Cardiac fibroblast (primary cell): ENCODE data around the gene CLIP4.

Experiments used
- DNase-seq, 2 donors: peaks; one replicate each; pipeline versions ENCODE4 v3.0.0 to v3.0.0-alpha.2; 2010; ENCODE audit warnings: low read depth in 2 of 2
- H3K4me3 ChIP-seq, 2 donors: replicated peaks in 1 of 2; 1 replicate in 1 of 2; 2 replicates in 1 of 2; pipeline ENCODE4 v1.5.1; 2011; ENCODE audit warnings: low read depth in 2 of 2, low read length in 2 of 2, mild to moderate bottlenecking in 2 of 2, moderate library complexity in 1 of 2
- TF ChIP-seq, protein P1 (sequence below): IDR thresholded peaks from one replicate; pipeline ENCODE4 v1.5.1; 2011; ENCODE audit warnings: low read depth, mild to moderate bottlenecking, low read length, inconsistent platforms

Gene CLIP4, protein sequence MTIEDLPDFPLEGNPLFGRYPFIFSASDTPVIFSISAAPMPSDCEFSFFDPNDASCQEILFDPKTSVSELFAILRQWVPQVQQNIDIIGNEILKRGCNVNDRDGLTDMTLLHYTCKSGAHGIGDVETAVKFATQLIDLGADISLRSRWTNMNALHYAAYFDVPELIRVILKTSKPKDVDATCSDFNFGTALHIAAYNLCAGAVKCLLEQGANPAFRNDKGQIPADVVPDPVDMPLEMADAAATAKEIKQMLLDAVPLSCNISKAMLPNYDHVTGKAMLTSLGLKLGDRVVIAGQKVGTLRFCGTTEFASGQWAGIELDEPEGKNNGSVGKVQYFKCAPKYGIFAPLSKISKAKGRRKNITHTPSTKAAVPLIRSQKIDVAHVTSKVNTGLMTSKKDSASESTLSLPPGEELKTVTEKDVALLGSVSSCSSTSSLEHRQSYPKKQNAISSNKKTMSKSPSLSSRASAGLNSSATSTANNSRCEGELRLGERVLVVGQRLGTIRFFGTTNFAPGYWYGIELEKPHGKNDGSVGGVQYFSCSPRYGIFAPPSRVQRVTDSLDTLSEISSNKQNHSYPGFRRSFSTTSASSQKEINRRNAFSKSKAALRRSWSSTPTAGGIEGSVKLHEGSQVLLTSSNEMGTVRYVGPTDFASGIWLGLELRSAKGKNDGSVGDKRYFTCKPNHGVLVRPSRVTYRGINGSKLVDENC

DNA sequence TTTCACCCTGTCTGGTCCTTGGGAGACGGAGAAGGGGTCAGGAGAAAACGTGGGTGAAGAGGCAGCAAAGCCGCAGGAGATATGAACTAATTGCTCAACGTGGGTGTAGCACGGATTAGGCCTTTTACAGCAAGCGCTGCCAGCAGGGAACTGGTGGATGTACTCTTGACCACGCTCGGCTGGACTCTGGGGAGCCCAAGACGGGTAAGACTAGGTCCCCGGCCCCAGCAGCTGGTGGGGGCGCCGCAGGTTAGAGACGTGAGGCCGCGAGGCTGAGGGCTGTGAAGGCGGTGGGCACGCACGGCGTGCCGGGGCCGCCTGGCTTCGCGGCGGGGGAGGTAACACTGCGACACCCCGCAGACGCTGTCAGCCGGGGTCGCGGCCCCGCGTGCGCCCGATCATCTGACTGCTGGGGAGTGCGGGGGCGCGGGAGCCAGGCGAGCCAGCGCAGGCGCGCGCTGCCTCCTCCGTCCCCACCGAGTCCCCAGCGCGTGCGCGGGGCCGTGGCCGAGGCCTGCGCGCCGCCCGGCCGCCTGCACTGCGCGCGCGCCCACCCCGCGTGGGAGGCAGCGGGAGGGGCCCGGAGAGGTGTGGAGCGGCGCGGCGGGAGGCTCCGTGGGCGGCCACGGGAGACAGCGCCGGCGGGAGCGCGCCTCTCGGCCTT, at the start of gene CLIP4:
Gene CLIP4, plus strand, starts transcription at position 470 of the 664 bp plus-strand sequence. CDS start 5,974 bp downstream, outside the sequence.
- TF ChIP-seq, protein P1, sequence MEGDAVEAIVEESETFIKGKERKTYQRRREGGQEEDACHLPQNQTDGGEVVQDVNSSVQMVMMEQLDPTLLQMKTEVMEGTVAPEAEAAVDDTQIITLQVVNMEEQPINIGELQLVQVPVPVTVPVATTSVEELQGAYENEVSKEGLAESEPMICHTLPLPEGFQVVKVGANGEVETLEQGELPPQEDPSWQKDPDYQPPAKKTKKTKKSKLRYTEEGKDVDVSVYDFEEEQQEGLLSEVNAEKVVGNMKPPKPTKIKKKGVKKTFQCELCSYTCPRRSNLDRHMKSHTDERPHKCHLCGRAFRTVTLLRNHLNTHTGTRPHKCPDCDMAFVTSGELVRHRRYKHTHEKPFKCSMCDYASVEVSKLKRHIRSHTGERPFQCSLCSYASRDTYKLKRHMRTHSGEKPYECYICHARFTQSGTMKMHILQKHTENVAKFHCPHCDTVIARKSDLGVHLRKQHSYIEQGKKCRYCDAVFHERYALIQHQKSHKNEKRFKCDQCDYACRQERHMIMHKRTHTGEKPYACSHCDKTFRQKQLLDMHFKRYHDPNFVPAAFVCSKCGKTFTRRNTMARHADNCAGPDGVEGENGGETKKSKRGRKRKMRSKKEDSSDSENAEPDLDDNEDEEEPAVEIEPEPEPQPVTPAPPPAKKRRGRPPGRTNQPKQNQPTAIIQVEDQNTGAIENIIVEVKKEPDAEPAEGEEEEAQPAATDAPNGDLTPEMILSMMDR = no peak
- peak within 1 kb of the TSS; percentile 51 to 68 for H3K4me3 ChIP-seq
- peak; percentile 51 to 74 for DNase-seq

DNA sequence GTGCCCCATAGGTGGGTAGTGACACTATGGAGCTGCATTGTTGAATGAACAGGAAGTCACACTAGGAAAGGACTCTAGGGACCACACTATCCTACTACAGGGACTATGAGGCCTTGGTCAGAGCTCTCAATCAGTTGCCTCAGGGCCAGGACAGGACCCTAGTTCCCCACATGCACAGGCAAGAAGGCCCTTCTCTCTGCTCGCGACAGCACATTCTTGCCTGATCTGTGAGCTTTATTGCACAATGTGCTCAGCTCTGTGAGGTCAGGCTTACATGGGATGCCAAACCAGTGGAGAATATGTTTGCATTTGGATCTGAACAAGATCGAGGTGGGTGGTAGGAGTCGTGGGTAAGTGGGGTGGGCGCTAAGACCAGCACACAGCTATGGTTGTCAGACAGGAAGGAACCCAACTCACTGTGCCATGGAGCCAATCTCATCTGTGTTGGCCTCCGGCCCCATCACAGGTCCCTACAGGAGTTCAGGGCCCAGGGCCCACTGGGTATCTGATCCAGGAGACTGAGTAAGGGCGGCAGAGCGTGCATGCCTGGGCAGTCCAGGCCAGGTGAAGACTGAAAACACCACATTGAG, 48.8 kb upstream of the CLIP4 start:
- no peak overlapping the region for H3K4me3 ChIP-seq
- TF ChIP-seq, protein P1 = no peak
- peak; percentile 44 to 67 for DNase-seq

DNA sequence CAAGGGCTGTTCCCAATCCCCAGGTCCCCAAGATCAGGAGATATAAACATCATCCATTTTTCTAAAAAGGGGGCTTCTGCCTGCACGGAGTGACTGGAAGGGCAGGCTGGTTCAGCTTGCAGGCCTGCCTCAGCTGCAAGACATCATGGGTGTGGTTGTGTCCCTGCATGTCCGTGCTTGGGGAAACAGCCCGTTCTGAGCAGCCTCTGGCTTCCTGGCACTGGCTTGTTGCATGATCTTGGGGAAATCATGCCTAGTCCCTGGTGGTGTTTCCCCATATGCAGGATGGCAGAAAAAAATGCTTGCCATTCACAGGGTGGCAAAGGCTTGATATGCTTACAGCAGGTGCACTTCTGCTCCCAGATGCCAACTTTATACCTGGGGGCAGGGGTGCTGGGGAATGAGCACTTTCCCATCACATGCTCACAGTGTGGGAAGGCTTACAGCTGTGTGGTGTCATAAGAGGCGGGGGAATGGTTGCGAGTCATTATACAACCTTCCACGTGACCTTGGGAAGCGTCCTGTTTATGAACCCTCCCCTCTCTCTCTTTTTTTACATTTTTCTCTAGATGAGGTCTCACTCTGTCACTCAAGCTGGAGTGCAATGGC, 48.1 kb upstream of the CLIP4 start:
- TF ChIP-seq, protein P1 = no peak
- DNase-seq = no peak
- H3K4me3 ChIP-seq = no peak overlapping the region

DNA sequence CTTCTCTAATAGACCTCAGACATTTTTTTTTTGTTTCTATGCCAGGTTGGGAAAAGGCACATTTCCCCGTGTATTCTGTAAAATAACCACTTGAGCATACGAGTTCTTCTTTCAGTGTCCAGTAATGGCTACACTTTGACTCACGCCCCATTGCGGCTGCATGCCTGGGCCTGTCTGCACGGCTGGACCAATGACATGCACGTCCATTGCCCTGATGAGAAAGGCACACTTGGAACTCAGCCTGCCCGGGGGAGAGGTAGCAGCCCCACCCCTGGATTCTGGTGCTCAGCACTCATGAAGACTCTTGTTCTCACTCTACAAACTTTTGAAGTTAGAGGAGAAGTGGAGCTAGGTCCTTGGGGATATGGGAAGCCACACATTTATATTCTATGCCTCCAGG, 46.7 kb upstream of the CLIP4 start:
- H3K4me3 ChIP-seq = no peak overlapping the region
- TF ChIP-seq, protein P1 = no peak
- no peak for DNase-seq

DNA sequence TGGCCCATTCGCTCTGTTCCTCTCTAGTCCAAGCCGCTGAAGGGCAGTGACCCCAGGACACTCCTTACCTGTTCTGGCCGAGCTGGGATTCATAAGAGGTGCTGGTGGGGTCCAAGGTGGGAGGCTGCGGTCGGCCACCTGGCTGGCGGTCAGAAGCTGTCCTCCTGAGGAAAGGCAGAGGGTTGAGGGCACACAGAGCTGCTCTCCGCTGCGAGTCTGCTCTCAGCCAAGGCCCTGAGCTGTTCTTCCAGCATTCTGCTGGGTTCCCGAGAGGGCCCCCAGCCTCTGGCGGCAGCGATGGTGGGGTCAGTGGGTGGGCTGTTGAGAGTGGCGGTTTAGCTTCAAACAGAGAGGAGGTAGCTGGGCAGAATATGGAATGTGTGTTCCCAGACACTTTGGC, 44.7 kb upstream of the CLIP4 start:
- no peak for DNase-seq
- no peak overlapping the region for H3K4me3 ChIP-seq
- TF ChIP-seq, protein P1 = no peak
